GM12878 (cell line): ENCODE measurements around the gene PPP2R3A. TPM values are rescaled to one million over a fixed set of nuclear protein-coding genes. Genes with fewer than 3 reads are reported as not detected.

ENCODE experiments used
- ATAC-seq: fragments of 200-7000 bp; cut with Tn5 transposase; 3 replicates; pipeline ENCODE4 v1.9.1; 2020; ENCODE audit warnings: mild to moderate bottlenecking, moderate library complexity
- BruUV-seq: library from RNA; stranded (reverse); fragments of 400-500 nt; replicated peaks from 2 replicates; lab custom pipeline; 2021; lab: Mats Ljungman, UMichigan
- CTCF ChIA-PET: fragments of 300-600 bp; sonication (Branson Sonifier 250); formaldehyde crosslinking; extraction: SDS; loops from one replicate; lab custom pipeline; 2021; ENCODE audit warnings: inconsistent platforms; lab: Yijun Ruan, JAX
- POLR2A ChIA-PET: fragments of 350-600 bp; formaldehyde crosslinking; extraction: SDS; loops from one replicate; lab custom pipeline; 2021; ENCODE audit warnings: inconsistent platforms; lab: Charles Lee
- RAD21 ChIA-PET: fragments of 300-600 bp; sonication (Branson Sonifier 250); formaldehyde crosslinking; loops from one replicate; lab custom pipeline; 2023; ENCODE audit warnings: antibody characterized with exemption; ENCODE audit not compliant: unreplicated experiment; lab: Charles Lee
- SMC1A ChIA-PET: fragments of 300-600 bp; sonication (Branson Sonifier 250); formaldehyde crosslinking; loops from one replicate; lab custom pipeline; 2023; ENCODE audit not compliant: unreplicated experiment, uncharacterized antibody; lab: Charles Lee
- DNase-seq: peaks from one replicate; pipeline ENCODE4 v3.0.0-alpha.2; 2011; ENCODE audit warnings: low read depth, low spot score
- FAIRE-seq: peaks from 3 replicates; lab custom pipeline; 2011; peaks lifted over from hg19 to GRCh38; lab: Jason Lieb, UNC
- H2AFZ ChIP-seq: 2 replicates; pipeline ENCODE4 v1.6.0; 2011; ENCODE audit warnings: low read depth, low read length, control low read depth; ENCODE audit not compliant: control insufficient read depth
- H3K27ac ChIP-seq: 2 replicates; pipeline ENCODE4 v1.5.1; 2011; ENCODE audit warnings: control low read depth; ENCODE audit not compliant: control insufficient read depth, insufficient read depth
- H3K27me3 ChIP-seq, 2 experiments: replicated peaks in 1 of 2; 2 replicates each; pipeline versions ENCODE4 v1.6.0 to v1.6.1; 2011; ENCODE audit warnings: low read length in 1 of 2; ENCODE audit not compliant: control insufficient read depth in 2 of 2, insufficient read depth in 2 of 2
- H3K36me3 ChIP-seq, 2 experiments: 2 replicates each; pipeline ENCODE4 v1.5.1; 2011; ENCODE audit warnings: low read length in 1 of 2; ENCODE audit not compliant: control insufficient read depth in 2 of 2, insufficient read depth in 2 of 2
- H3K4me1 ChIP-seq: 2 replicates; pipeline ENCODE4 v1.6.1; 2011; ENCODE audit warnings: mild to moderate bottlenecking, low read length, moderate library complexity, mixed read lengths; ENCODE audit not compliant: control insufficient read depth, insufficient read depth
- H3K4me2 ChIP-seq: 2 replicates; pipeline ENCODE4 v1.6.0; 2011; ENCODE audit warnings: control low read depth; ENCODE audit not compliant: control insufficient read depth, insufficient read depth
- H3K4me3 ChIP-seq: fragments of 200-600 bp; sonication (generic); 2 replicates; pipeline ENCODE4 v1.5.1; 2016
- H3K79me2 ChIP-seq: 2 replicates; pipeline ENCODE4 v1.6.0; 2011; ENCODE audit warnings: low read length; ENCODE audit not compliant: control insufficient read depth, insufficient read depth
- H3K9ac ChIP-seq: 2 replicates; pipeline ENCODE4 v1.8.0; 2011; ENCODE audit warnings: low read length, control low read depth, mixed read lengths; ENCODE audit not compliant: control insufficient read depth, insufficient read depth
- H3K9me3 ChIP-seq: replicated peaks from 3 replicates; pipeline ENCODE4 v1.5.1; 2011; ENCODE audit warnings: mild to moderate bottlenecking, low read length; ENCODE audit not compliant: control insufficient read depth, insufficient read depth
- H4K20me1 ChIP-seq: 2 replicates; pipeline ENCODE4 v1.6.0; 2011; ENCODE audit not compliant: control insufficient read depth, insufficient read depth
- ASH2L ChIP-seq: fragments of 300-600, 200-600 bp; sonication (generic); IDR thresholded peaks from 2 replicates; pipeline ENCODE4 v1.6.1; 2017; ENCODE audit warnings: low read depth, mild to moderate bottlenecking, borderline replicate concordance
- CEBPB ChIP-seq, 2 experiments: fragments of 150-350 bp in 1 of 2; IDR thresholded peaks; 2 replicates each; pipeline ENCODE4 v1.6.1; 2012 to 2014; ENCODE audit warnings: low read depth in 2 of 2, low read length in 2 of 2, borderline replicate concordance in 1 of 2, inconsistent platforms in 1 of 2
- CREB1 ChIP-seq: IDR thresholded peaks from 2 replicates; pipeline ENCODE4 v1.6.1; 2012; ENCODE audit warnings: low read depth, mild to moderate bottlenecking, inconsistent platforms
- IRF3 ChIP-seq: fragments of 450-650 bp; IDR thresholded peaks from 2 replicates; pipeline ENCODE4 v1.6.1; 2014; ENCODE audit warnings: mild to moderate bottlenecking
- PML ChIP-seq: IDR thresholded peaks from 2 replicates; pipeline ENCODE4 v1.6.1; 2012; ENCODE audit warnings: low read length, inconsistent platforms
- RBBP5 ChIP-seq: fragments of 200-600 bp; sonication (generic); conservative IDR thresholded peaks from 2 replicates; pipeline ENCODE4 v1.6.1; 2016
- RUNX3 ChIP-seq: IDR thresholded peaks from 2 replicates; pipeline ENCODE4 v1.6.1; 2012; ENCODE audit warnings: low read length, inconsistent platforms
- TAF1 ChIP-seq: IDR thresholded peaks from 2 replicates; pipeline ENCODE4 v1.6.1; 2011; ENCODE audit warnings: mild to moderate bottlenecking, low read depth, low read length, borderline replicate concordance
- ZNF274 ChIP-seq: IDR thresholded peaks from one replicate; pipeline ENCODE4 v1.8.0; 2011; ENCODE audit not compliant: insufficient read length, insufficient read depth
- ZZZ3 ChIP-seq: IDR thresholded peaks from 2 replicates; pipeline ENCODE4 v1.6.1; 2011; ENCODE audit warnings: low read depth; ENCODE audit not compliant: control insufficient read depth, insufficient read length
- WGBS: methylation state at CpG from one replicate; pipeline ENCODE4 v1.1.6; 2016; ENCODE audit warnings: low lambda C conversion rate; ENCODE audit not compliant: insufficient replicate concordance, insufficient coverage; ENCODE audit errors: missing lambda C conversion rate; 5-methylcytosine and 5-hydroxymethylcytosine counted together
- in situ Hi-C: fragments of 300-500 bp; cut with MboI; formaldehyde crosslinking; loops from 9 replicates; pipeline ENCODE4 v1.14.3; 2018; ENCODE audit warnings: mixed read lengths
- intact Hi-C: fragments of 100-400 bp; cut with micrococcal nuclease; formaldehyde crosslinking; loops from one replicate; pipeline ENCODE4 v1.14.2; 2022; ENCODE audit not compliant: unreplicated experiment
- polyA plus RNA-seq, 11 experiments: library from polyadenylated mRNA; depleted of rRNA in 4 of 11; unstranded in 6 of 11; stranded (reverse) in 5 of 11; fragments of >200 nt; fragmentation: Nextera tagmentation in 4 of 11; fragmentation: Illumina TruSeq in 1 of 11; extraction: Ambion mirVana in 4 of 11; extraction: Trizol in 1 of 11; gene quantifications; 1 replicate in 1 of 11; 2 replicates in 10 of 11; pipeline versions ENCODE4 v1.2.1 to v1.2.3, GENCODE V29; 2011 to 2016; ENCODE audit warnings: inconsistent platforms in 2 of 11, missing spikeins in 2 of 11, low read depth in 1 of 11
- total RNA-seq, 4 experiments: library from RNA; depleted of rRNA in 3 of 4; stranded (reverse); fragments of >200 nt in 3 of 4; fragmentation: Illumina TruSeq in 1 of 4; extraction: Trizol in 1 of 4; gene quantifications; 2 replicates each; pipeline versions ENCODE4 v1.2.1 to v1.2.3, GENCODE V29; 2013 to 2021

Gene PPP2R3A
- total and polyA plus RNA-seq, 10 of the 15 experiments (the other 5 are each of a cell fraction or from before 2014, with no cell fraction given): under 0.01 to 0.16 (median 0.06) TPM; not detected in 5

GRCh38 chr3:136135039-136135802 is 169.7 kb downstream of the PPP2R3A start:
- in situ Hi-C loops (no loop called here), intact Hi-C loops (no loop called here)
- H2AFZ ChIP-seq: no peak overlapping the region
- CTCF ChIA-PET: no interaction called here
- FAIRE-seq (no peak), DNase-seq (no peak), ATAC-seq (peak; percentile 34)
- no peaks in the 10 kb centered on the region for H3K27me3 ChIP-seq
- BruUV-seq: no TSS peak
- POLR2A ChIA-PET: no interaction called here
- H3K36me3 ChIP-seq: no peaks in the 10 kb centered on the region
- H3K79me2 ChIP-seq: no peaks in the 10 kb centered on the region
- H3K4me3 ChIP-seq: no peak overlapping the region
- SMC1A ChIA-PET: no interaction called here
- H3K4me1 ChIP-seq: no peaks in the 10 kb centered on the region
- no peak overlapping the region for H3K4me2 ChIP-seq
- 61% methylated on average over 7 of the region's 7 CpGs for WGBS
- TF ChIP-seq RBBP5 (no peak), IRF3 (no peak), ASH2L (no peak), CREB1 (no peak), ZNF274 (no peak), CEBPB (IDR thresholded peaks at IDR 0.05; ENCODE audit: borderline replicate concordance in 1 of 2, low read depth in 2 of 2, low read length in 2 of 2) (no peak), TAF1 (no peak), PML (no peak), RUNX3 (no peak), ZZZ3 (no peak)
- RAD21 ChIA-PET: no interaction called here
- H3K9ac ChIP-seq: no peak overlapping the region
- H4K20me1 ChIP-seq: no peaks in the 10 kb centered on the region
- no peaks in the 10 kb centered on the region for H3K9me3 ChIP-seq
- H3K27ac ChIP-seq: no peak overlapping the region
